Measurements from ENCODE around the gene ANGPTL8. TPM values are rescaled to one million over a fixed set of nuclear protein-coding genes. Genes with fewer than 3 reads are reported as not detected.

ANGPTL8 gene
- total RNA-seq, 2 experiments from 2014 or later, result not detected

- H3K4me3 ChIP-seq (ENCODE audit: low read length), result peak within 1 kb of the TSS; percentile 48
- H3K4me1 ChIP-seq (ENCODE audit: insufficient read depth, low read length), result peaks cover 22% of the 10 kb centered on the region
- ATAC-seq (ENCODE audit: poor library complexity), result peak; percentile 89
- peak; percentile 34 to 86 (median 66) for DNase-seq
- no peak for TF ChIP-seq CTCF (IDR thresholded peaks at IDR 0.05)
- peaks cover 11% of the 10 kb centered on the region in 2 experiments for H3K27me3 ChIP-seq (ENCODE audit: control insufficient read depth in 1 of 2, insufficient read depth in 2 of 2, low read length in 2 of 2)
- intact Hi-C loops (cut with DNase I, micrococcal nuclease), result loop anchor here in 1 of 2 experiments (5.0 kb wide), 1 partner anchor 40 kb away; the partner anchor contains the start of gene SPC24
- Mint-ChIP-seq H3K4me3 (peak within 1 kb of the TSS; percentile 68), H3K9me3 (no peaks in the 10 kb centered on the region), H3K27me3 (peaks cover 16% of the 10 kb centered on the region), H3K27ac (no peak within 1 kb of the TSS), H3K4me1 (ENCODE audit: low read depth) (peaks cover 8% of the 10 kb centered on the region), H3K36me3 (ENCODE audit: low read depth) (no peaks in the 10 kb centered on the region)
- no peak within 1 kb of the TSS for H3K27ac ChIP-seq (ENCODE audit: low read depth in 1 of 2, low read length in 2 of 2)
- ChIA-PET CTCF (no interaction called here), POLR2A (no interaction called here)
- peaks cover 0 to 3% of the 10 kb centered on the region in 2 experiments for H3K9me3 ChIP-seq (ENCODE audit: control insufficient read depth in 1 of 2, insufficient read depth in 1 of 2, low read length in 2 of 2)
- H3K36me3 ChIP-seq (ENCODE audit: insufficient read depth, low read length), result no peaks in the 10 kb centered on the region
Measured at GRCh38 chr19:11197291-11198174, 41.9 kb upstream of the ANGPTL8 start, which contains the start of gene KANK2. Gene KANK2, minus strand, starts transcription at chr19:11197545. Its CDS starts 3,034 bp downstream, at chr19:11194511.

- ATAC-seq (ENCODE audit: poor library complexity), result no peak
- Mint-ChIP-seq H3K36me3 (ENCODE audit: low read depth) (no peaks in the 10 kb centered on the region), H3K4me3 (peak overlapping the region; percentile 43), H3K9me3 (no peaks in the 10 kb centered on the region), H3K27ac (no peak overlapping the region), H3K4me1 (ENCODE audit: low read depth) (peaks cover 8% of the 10 kb centered on the region), H3K27me3 (peaks cover 22% of the 10 kb centered on the region)
- DNase-seq, result no peak
- no peaks in the 10 kb centered on the region for H3K36me3 ChIP-seq (ENCODE audit: insufficient read depth, low read length)
- intact Hi-C loops (cut with DNase I, micrococcal nuclease), result loop anchor here in 1 of 2 experiments (5.0 kb wide), 1 partner anchor 41 kb away; the partner anchor contains the start of gene SPC24
- POLR2A ChIA-PET, result no interaction called here
- peaks cover 11% of the 10 kb centered on the region in 2 experiments for H3K27me3 ChIP-seq (ENCODE audit: control insufficient read depth in 1 of 2, insufficient read depth in 2 of 2, low read length in 2 of 2)
- H3K9me3 ChIP-seq (ENCODE audit: control insufficient read depth in 1 of 2, insufficient read depth in 1 of 2, low read length in 2 of 2), result peaks cover 0 to 3% of the 10 kb centered on the region in 2 experiments
- no peak for TF ChIP-seq CTCF (IDR thresholded peaks at IDR 0.05)
- peak overlapping the region; percentile 48 for H3K4me3 ChIP-seq (ENCODE audit: low read length)
- no peak overlapping the region for H3K27ac ChIP-seq (ENCODE audit: low read depth in 1 of 2, low read length in 2 of 2)
- CTCF ChIA-PET, result no interaction called here
- H3K4me1 ChIP-seq (ENCODE audit: insufficient read depth, low read length), result peaks cover 22% of the 10 kb centered on the region
Measured at GRCh38 chr19:11198175-11198534, 41.3 kb upstream of the ANGPTL8 start.

GRCh38 chr19:11198769-11199424 is 40.5 kb upstream of the ANGPTL8 start:
- Mint-ChIP-seq H3K4me1 (ENCODE audit: low read depth) (peaks cover 8% of the 10 kb centered on the region), H3K27me3 (peaks cover 29% of the 10 kb centered on the region), H3K4me3 (peak overlapping the region; percentile 34), H3K36me3 (ENCODE audit: low read depth) (no peaks in the 10 kb centered on the region), H3K9me3 (no peaks in the 10 kb centered on the region), H3K27ac (no peak overlapping the region)
- TF ChIP-seq CTCF (IDR thresholded peaks at IDR 0.05), result no peak
- ATAC-seq (ENCODE audit: poor library complexity) (no peak), DNase-seq (no peak)
- intact Hi-C loops (cut with DNase I, micrococcal nuclease), result loop anchor here in 1 of 2 experiments (5.0 kb wide), 1 partner anchor 42 kb away; the partner anchor contains the start of gene SPC24
- H3K27ac ChIP-seq (ENCODE audit: low read depth in 1 of 2, low read length in 2 of 2), result no peak overlapping the region
- peaks cover 11% of the 10 kb centered on the region in 2 experiments for H3K27me3 ChIP-seq (ENCODE audit: control insufficient read depth in 1 of 2, insufficient read depth in 2 of 2, low read length in 2 of 2)
- H3K9me3 ChIP-seq (ENCODE audit: control insufficient read depth in 1 of 2, insufficient read depth in 1 of 2, low read length in 2 of 2), result peaks cover 0 to 3% of the 10 kb centered on the region in 2 experiments
- POLR2A ChIA-PET, result no interaction called here
- CTCF ChIA-PET, result no interaction called here
- H3K4me1 ChIP-seq (ENCODE audit: insufficient read depth, low read length), result peaks cover 22% of the 10 kb centered on the region
- H3K4me3 ChIP-seq (ENCODE audit: low read length), result no peak overlapping the region
- no peaks in the 10 kb centered on the region for H3K36me3 ChIP-seq (ENCODE audit: insufficient read depth, low read length)

Data from CD4-positive, alpha-beta T cell (primary cell).